HEK293T (cell line): ENCODE results near the gene SYCP3.

Source experiments
- BHLHE40 ChIP-seq: fragments of 450-650 bp; IDR thresholded peaks from 2 replicates; pipeline ENCODE4 v1.6.1; 2016; ENCODE audit warnings: mild to moderate bottlenecking, moderate library complexity, borderline replicate concordance
- NFRKB ChIP-seq: fragments of 450-650 bp; IDR thresholded peaks from 2 replicates; pipeline ENCODE4 v1.6.1; 2016; ENCODE audit warnings: mild to moderate bottlenecking, moderate library complexity

GRCh38 chr12:101727098-101727497, 12.2 kb downstream of the SYCP3 start:
- no peak for TF ChIP-seq BHLHE40
- TF ChIP-seq NFRKB: no peak
